HepG2 (cell line): ENCODE results near the gene TMA7B. TPM values are rescaled to one million over a fixed set of nuclear protein-coding genes. Genes with fewer than 3 reads are reported as not detected.

ENCODE experiments used
- ATAC-seq: fragments of 200-7000 bp; cut with Tn5 transposase; 3 replicates; pipeline ENCODE4 v1.9.1; 2020; ENCODE audit warnings: mild to moderate bottlenecking, moderate library complexity
- BruUV-seq: library from RNA; stranded (reverse); fragments of 400-500 nt; replicated peaks from 2 replicates; lab custom pipeline; 2021; lab: Mats Ljungman, UMichigan
- CTCF ChIA-PET: fragments of 300-600 bp; formaldehyde crosslinking; extraction: SDS; loops from one replicate; lab custom pipeline; 2021; ENCODE audit warnings: low total read pairs, inconsistent platforms, low intra/inter-chr PET ratio; lab: Yijun Ruan, JAX
- POLR2A ChIA-PET: fragments of 350-600 bp; sonication (Branson Sonifier 250); formaldehyde crosslinking; loops from one replicate; lab custom pipeline; 2020; ENCODE audit warnings: antibody characterized with exemption, inconsistent platforms; lab: Yijun Ruan, JAX
- DNase-seq: peaks from one replicate; pipeline ENCODE4 v3.0.0-alpha.2; 2015; ENCODE audit warnings: low spot score
- FAIRE-seq: peaks from 3 replicates; lab custom pipeline; 2011; peaks lifted over from hg19 to GRCh38; lab: Jason Lieb, UNC
- H2AFZ ChIP-seq: one replicate; pipeline ENCODE4 v1.6.1; 2011; ENCODE audit warnings: low read length, inconsistent platforms
- H3K27ac ChIP-seq: fragments of 300-600 bp; 3 replicates; pipeline ENCODE4 v1.8.0; 2011; ENCODE audit warnings: mixed run types, mild to moderate bottlenecking, mixed read lengths, low read length, inconsistent platforms; ENCODE audit not compliant: insufficient read depth; ENCODE audit errors: extremely low read length
- H3K27me3 ChIP-seq, 2 experiments: fragments of 200-600 bp in 1 of 2; 2 replicates in 1 of 2; 3 replicates in 1 of 2; pipeline versions ENCODE4 v1.6.0 to v1.8.0; 2011; ENCODE audit warnings: low read length in 2 of 2, mild to moderate bottlenecking in 2 of 2, moderate library complexity in 2 of 2, inconsistent platforms in 1 of 2; ENCODE audit not compliant: insufficient read depth in 2 of 2, control insufficient read depth in 1 of 2
- H3K36me3 ChIP-seq, 2 experiments: fragments of 200-600 bp in 1 of 2; replicated peaks in 1 of 2; 2 replicates in 1 of 2; 3 replicates in 1 of 2; pipeline versions ENCODE4 v1.5.1 to v1.8.0; 2011; ENCODE audit warnings: low read length in 2 of 2, inconsistent platforms in 1 of 2; ENCODE audit not compliant: insufficient read depth in 2 of 2, control insufficient read depth in 1 of 2
- H3K4me1 ChIP-seq: 2 replicates; pipeline ENCODE4 v1.5.1; 2012; ENCODE audit warnings: low read length, inconsistent platforms; ENCODE audit not compliant: insufficient read depth
- H3K4me2 ChIP-seq: 2 replicates; pipeline ENCODE4 v1.6.0; 2011; ENCODE audit warnings: low read depth, low read length, inconsistent platforms
- H3K4me3 ChIP-seq, 3 experiments: fragments of 200-600 bp in 1 of 3; sonication (generic), shearing (Covaris generic) in 1 of 3; replicated peaks in 1 of 3; 2 replicates each; pipeline ENCODE4 v1.5.1; 2011 to 2016; ENCODE audit warnings: low read length in 3 of 3, inconsistent platforms in 2 of 3, low read depth in 2 of 3, mild to moderate bottlenecking in 2 of 3, control low read depth in 1 of 3, mixed read lengths in 1 of 3; ENCODE audit not compliant: insufficient read depth in 1 of 3
- H3K79me2 ChIP-seq: one replicate; pipeline ENCODE4 v1.6.1; 2011; ENCODE audit warnings: low read length, inconsistent platforms; ENCODE audit not compliant: insufficient read depth
- H3K9ac ChIP-seq: 2 replicates; pipeline ENCODE4 v1.6.0; 2011; ENCODE audit warnings: mild to moderate bottlenecking, low read depth, low read length, inconsistent platforms; ENCODE audit not compliant: insufficient read depth
- H3K9me3 ChIP-seq: 2 replicates; pipeline ENCODE4 v1.5.1; 2012; ENCODE audit warnings: mild to moderate bottlenecking, low read length
- H4K20me1 ChIP-seq: 2 replicates; pipeline ENCODE4 v1.6.0; 2011; ENCODE audit warnings: inconsistent platforms, mild to moderate bottlenecking, low read length, moderate library complexity; ENCODE audit not compliant: insufficient read depth
- ASH2L ChIP-seq: fragments of 300-600, 200-600 bp; sonication (generic); IDR thresholded peaks from 2 replicates; pipeline ENCODE4 v1.7.0; 2017; ENCODE audit warnings: low read depth, mild to moderate bottlenecking, moderate library complexity, mixed read lengths, low read length; ENCODE audit not compliant: insufficient read length
- CBFB ChIP-seq: sonication (generic); formaldehyde crosslinking; IDR thresholded peaks from 2 replicates; pipeline ENCODE4 v1.4.0; 2020; ENCODE audit warnings: missing genetic modification reagents
- CEBPG ChIP-seq: IDR thresholded peaks from 2 replicates; pipeline ENCODE4 v1.6.1; 2016
- HMG20A ChIP-seq: IDR thresholded peaks from 2 replicates; pipeline ENCODE4 v1.6.1; 2016; ENCODE audit warnings: borderline replicate concordance
- IRF1 ChIP-seq: sonication (generic); formaldehyde crosslinking; IDR thresholded peaks from 2 replicates; pipeline ENCODE4 v1.4.0; 2020; ENCODE audit warnings: low read depth, mild to moderate bottlenecking, missing genetic modification reagents
- MIER3 ChIP-seq: IDR thresholded peaks from 2 replicates; pipeline ENCODE4 v1.6.1; 2016; ENCODE audit warnings: missing compliant biosample characterization, borderline replicate concordance
- RCOR2 ChIP-seq: IDR thresholded peaks from 2 replicates; pipeline ENCODE4 v1.6.1; 2016; ENCODE audit warnings: missing biosample characterization, missing genetic modification reagents
- TIGD3 ChIP-seq: sonication (generic); formaldehyde crosslinking; IDR thresholded peaks from 2 replicates; pipeline ENCODE4 v1.5.1; 2020; ENCODE audit warnings: mild to moderate bottlenecking, missing genetic modification reagents, borderline replicate concordance
- ZFX ChIP-seq: sonication (generic); formaldehyde crosslinking; IDR thresholded peaks from 2 replicates; pipeline ENCODE4 v1.4.0; 2020; ENCODE audit warnings: mild to moderate bottlenecking, low read depth, missing genetic modification reagents, moderate library complexity
- ZFYVE20 ChIP-seq: sonication (generic); formaldehyde crosslinking; IDR thresholded peaks from 2 replicates; pipeline ENCODE4 v1.8.0; 2023; ENCODE audit warnings: low read depth, mild to moderate bottlenecking, moderate library complexity, missing genetic modification reagents, borderline replicate concordance
- ZNF382 ChIP-seq: sonication (generic); formaldehyde crosslinking; IDR thresholded peaks from 2 replicates; pipeline ENCODE4 v1.5.0; 2020; ENCODE audit warnings: missing genetic modification reagents, mild to moderate bottlenecking, borderline replicate concordance
- ZNF557 ChIP-seq: sonication (generic); formaldehyde crosslinking; IDR thresholded peaks from 2 replicates; pipeline ENCODE4 v1.4.0; 2020; ENCODE audit warnings: missing genetic modification reagents
- ZNF570 ChIP-seq: sonication (generic); formaldehyde crosslinking; IDR thresholded peaks from 2 replicates; pipeline ENCODE4 v1.4.0; 2020; ENCODE audit warnings: mild to moderate bottlenecking, missing genetic modification reagents, borderline replicate concordance
- ZNF607 ChIP-seq: sonication (generic); formaldehyde crosslinking; IDR thresholded peaks from 2 replicates; pipeline ENCODE4 v1.5.1; 2020; ENCODE audit warnings: missing genetic modification reagents, mild to moderate bottlenecking, borderline replicate concordance
- ZNF720 ChIP-seq: sonication (generic); formaldehyde crosslinking; IDR thresholded peaks from 2 replicates; pipeline ENCODE4 v1.4.0; 2020; ENCODE audit warnings: missing genetic modification reagents
- ZNF749 ChIP-seq: sonication (generic); formaldehyde crosslinking; IDR thresholded peaks from 2 replicates; pipeline ENCODE4 v1.8.0; 2022; ENCODE audit warnings: mild to moderate bottlenecking, missing genetic modification reagents, moderate library complexity, borderline replicate concordance
- WGBS: methylation state at CpG from one replicate; pipeline ENCODE4 v1.1.6; 2017; ENCODE audit warnings: low lambda C conversion rate; 5-methylcytosine and 5-hydroxymethylcytosine counted together
- in situ Hi-C: cut with HindIII; loops from 2 replicates; pipeline ENCODE4 v1.10.0; 2017; ENCODE audit warnings: low pct_unique_long_range_greater_than_20kb; ENCODE audit not compliant: extremely low pct_ligation_motif_present
- intact Hi-C: fragments of 100-400 bp; cut with micrococcal nuclease; formaldehyde crosslinking; loops from one replicate; pipeline ENCODE4 v1.10.0; 2022; ENCODE audit not compliant: unreplicated experiment
- polyA plus RNA-seq, 8 experiments: library from polyadenylated mRNA; depleted of rRNA in 3 of 8; stranded (reverse) in 7 of 8; unstranded in 1 of 8; fragments of >200 nt; fragmentation: Illumina TruSeq in 4 of 8; extraction: Trizol in 4 of 8; gene quantifications; 2 replicates each; pipeline versions ENCODE4 v1.2.1 to v1.2.3, GENCODE V29; 2011 to 2016; ENCODE audit warnings: low read depth in 4 of 8, missing spikeins in 1 of 8, mixed read lengths in 1 of 8; ENCODE audit not compliant: insufficient read depth in 1 of 8
- total RNA-seq, 5 experiments: library from RNA; depleted of rRNA; stranded (reverse); fragments of >200 nt; fragmentation: Illumina TruSeq; extraction: Trizol; gene quantifications; 2 replicates each; pipeline ENCODE4 v1.2.3, GENCODE V29; 2016; ENCODE audit warnings: low read depth in 1 of 5
- TF ChIP-seq, protein P1 (sequence below): sonication (generic); formaldehyde crosslinking; IDR thresholded peaks from 2 replicates; pipeline ENCODE4 v1.4.0; 2020; ENCODE audit warnings: missing genetic modification reagents, mild to moderate bottlenecking, borderline replicate concordance
- TF ChIP-seq, protein P2 (sequence below): sonication (generic); formaldehyde crosslinking; IDR thresholded peaks from 2 replicates; pipeline ENCODE4 v1.8.0; 2022; ENCODE audit warnings: missing genetic modification reagents, low read depth, mild to moderate bottlenecking, borderline replicate concordance

Gene TMA7B
- total and polyA plus RNA-seq, 2 of the 13 experiments (the other 11 are each of a cell fraction or from before 2014, with no cell fraction given) = not detected

- intact Hi-C loops (no loop called here), in situ Hi-C loops (no loop called here)
- WGBS = 56% methylated on average over 4 of the region's 5 CpGs
- FAIRE-seq = no peak
- DNase-seq = no peak
- ATAC-seq = no peak
- ChIA-PET CTCF (no interaction called here), POLR2A (no interaction called here)
- TF ChIP-seq IRF1 (CRISPR knock-in tag) = no peak
- TF ChIP-seq ZNF749 (CRISPR knock-in tag) = no peak
- no peak for TF ChIP-seq ZNF720 (CRISPR knock-in tag)
- no peak for TF ChIP-seq RCOR2 (CRISPR knock-in tag)
- TF ChIP-seq ZFX (CRISPR knock-in tag) = no peak
- TF ChIP-seq ZNF382 = no peak
- TF ChIP-seq CEBPG (CRISPR knock-in tag) = no peak
- TF ChIP-seq, protein P1, sequence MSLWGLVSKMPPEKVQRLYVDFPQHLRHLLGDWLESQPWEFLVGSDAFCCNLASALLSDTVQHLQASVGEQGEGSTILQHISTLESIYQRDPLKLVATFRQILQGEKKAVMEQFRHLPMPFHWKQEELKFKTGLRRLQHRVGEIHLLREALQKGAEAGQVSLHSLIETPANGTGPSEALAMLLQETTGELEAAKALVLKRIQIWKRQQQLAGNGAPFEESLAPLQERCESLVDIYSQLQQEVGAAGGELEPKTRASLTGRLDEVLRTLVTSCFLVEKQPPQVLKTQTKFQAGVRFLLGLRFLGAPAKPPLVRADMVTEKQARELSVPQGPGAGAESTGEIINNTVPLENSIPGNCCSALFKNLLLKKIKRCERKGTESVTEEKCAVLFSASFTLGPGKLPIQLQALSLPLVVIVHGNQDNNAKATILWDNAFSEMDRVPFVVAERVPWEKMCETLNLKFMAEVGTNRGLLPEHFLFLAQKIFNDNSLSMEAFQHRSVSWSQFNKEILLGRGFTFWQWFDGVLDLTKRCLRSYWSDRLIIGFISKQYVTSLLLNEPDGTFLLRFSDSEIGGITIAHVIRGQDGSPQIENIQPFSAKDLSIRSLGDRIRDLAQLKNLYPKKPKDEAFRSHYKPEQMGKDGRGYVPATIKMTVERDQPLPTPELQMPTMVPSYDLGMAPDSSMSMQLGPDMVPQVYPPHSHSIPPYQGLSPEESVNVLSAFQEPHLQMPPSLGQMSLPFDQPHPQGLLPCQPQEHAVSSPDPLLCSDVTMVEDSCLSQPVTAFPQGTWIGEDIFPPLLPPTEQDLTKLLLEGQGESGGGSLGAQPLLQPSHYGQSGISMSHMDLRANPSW (CRISPR knock-in tag) = no peak
- no peak for TF ChIP-seq ZNF557
- TF ChIP-seq TIGD3 (CRISPR knock-in tag) = no peak
- no peak for TF ChIP-seq ZNF570
- TF ChIP-seq ASH2L = no peak
- TF ChIP-seq HMG20A = no peak
- TF ChIP-seq ZFYVE20 (CRISPR knock-in tag) = no peak
- TF ChIP-seq MIER3 = no peak
- TF ChIP-seq, protein P2, sequence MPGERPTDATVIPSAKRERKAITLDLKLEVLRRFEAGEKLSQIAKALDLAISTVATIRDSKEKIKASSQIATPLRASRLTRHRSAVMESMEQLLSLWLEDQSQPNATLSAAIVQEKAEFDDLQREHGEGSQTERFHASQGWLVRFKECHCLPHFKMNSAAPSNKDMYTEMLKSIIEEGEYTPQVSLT = no peak
- TF ChIP-seq CBFB (CRISPR knock-in tag) = no peak
- TF ChIP-seq ZNF607 = no peak
- Histone ChIP-seq H2AFZ (no peak overlapping the region), H3K27ac (no peak overlapping the region), H4K20me1 (no peaks in the 10 kb centered on the region), H3K4me1 (peaks cover 50% of the 10 kb centered on the region), H3K36me3 (no peaks in the 10 kb centered on the region), H3K27me3 (peaks cover 3 to 31% of the 10 kb centered on the region in 2 experiments; a peak in 3 of 5 replicates), H3K4me3 (no peak overlapping the region), H3K4me2 (no peak overlapping the region), H3K9me3 (no peaks in the 10 kb centered on the region), H3K9ac (no peak overlapping the region), H3K79me2 (no peaks in the 10 kb centered on the region)
- no TSS peak for BruUV-seq
These were observed 40.0 kb downstream of the TMA7B start for GRCh38 chr22:40000171-40000570.
